ENCODE data around the gene MTHFSD.

The MTHFSD gene

GRCh38 chr16:86517652-86518258, 37.3 kb downstream of the MTHFSD start:
- POLR2A ChIA-PET, result interaction anchor here (1.2 kb wide), 1 partner anchor 265 kb away, joined by 3 read pairs; no protein-coding TSS in a partner anchor
- TF ChIP-seq FOXM1 (IDR thresholded peaks at IDR 0.05; ENCODE audit: borderline replicate concordance) (no peak), HDGF (IDR thresholded peaks at IDR 0.05; ENCODE audit: borderline replicate concordance) (no peak), PKNOX1 (IDR thresholded peaks at IDR 0.05) (no peak), L3MBTL2 (conservative IDR thresholded peaks at IDR 0.05) (no peak), ZNF384 (IDR thresholded peaks at IDR 0.05) (no peak), FOXK2 (IDR thresholded peaks at IDR 0.05) (no peak), ELF4 (IDR thresholded peaks at IDR 0.05) (no peak), CTBP1 (IDR thresholded peaks at IDR 0.05; ENCODE audit: borderline replicate concordance) (no peak), FOXA1 (IDR thresholded peaks at IDR 0.05) (no peak), TARDBP (IDR thresholded peaks at IDR 0.05) (no peak), BHLHE40 (IDR thresholded peaks at IDR 0.05; ENCODE audit: borderline replicate concordance) (no peak), NFRKB (IDR thresholded peaks at IDR 0.05) (no peak), ARNT (IDR thresholded peaks at IDR 0.05) (no peak), SUZ12 (IDR thresholded peaks at IDR 0.05) (no peak)
- DNase-seq (ENCODE audit: extremely low spot score), result peak; percentile 70
- CTCF ChIA-PET, result interaction anchor here (0.8 to 3.5 kb wide), 14 partner anchors 170 to 757 kb away, joined by 3 to 41 read pairs (median 4); no protein-coding TSS in a partner anchor

DNA sequence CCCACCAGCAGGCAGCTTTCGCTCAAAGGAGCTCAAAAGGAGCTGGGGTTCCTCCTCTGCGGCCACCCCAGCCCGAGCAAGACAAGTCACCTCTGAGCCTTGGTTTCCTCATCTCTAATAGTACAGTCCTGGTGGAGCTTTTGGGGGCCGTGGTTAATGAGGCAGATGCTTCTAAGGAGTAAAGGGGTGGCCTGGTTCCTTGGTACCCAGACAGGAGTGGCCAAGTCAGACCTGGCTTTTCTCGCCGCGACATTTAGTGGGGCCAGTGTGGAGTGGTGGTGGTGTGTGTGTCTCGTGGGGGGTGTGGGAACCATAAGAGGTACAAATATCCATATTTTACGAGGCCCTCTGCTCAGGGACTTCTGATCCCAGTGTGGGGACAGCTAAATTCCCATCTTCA, 38.0 kb downstream of the MTHFSD start:
- ChIA-PET CTCF (interaction anchor here (0.6 to 3.5 kb wide), 13 partner anchors 75 to 757 kb away, joined by 3 to 41 read pairs (median 4); no protein-coding TSS in a partner anchor), POLR2A (interaction anchor here (1.2 kb wide), 1 partner anchor 264 kb away, joined by 3 read pairs; no protein-coding TSS in a partner anchor)
- TF ChIP-seq PKNOX1 (IDR thresholded peaks at IDR 0.05) (no peak), FOXA1 (IDR thresholded peaks at IDR 0.05) (no peak), SP1 (IDR thresholded peaks at IDR 0.05) (no peak), L3MBTL2 (conservative IDR thresholded peaks at IDR 0.05) (no peak), FOXK2 (IDR thresholded peaks at IDR 0.05) (no peak), FOXM1 (IDR thresholded peaks at IDR 0.05; ENCODE audit: borderline replicate concordance) (no peak), SUZ12 (IDR thresholded peaks at IDR 0.05) (no peak), HDGF (IDR thresholded peaks at IDR 0.05; ENCODE audit: borderline replicate concordance) (no peak), ELF4 (IDR thresholded peaks at IDR 0.05) (no peak), BHLHE40 (IDR thresholded peaks at IDR 0.05; ENCODE audit: borderline replicate concordance) (no peak), ARNT (IDR thresholded peaks at IDR 0.05) (no peak)
- no peak for DNase-seq (ENCODE audit: extremely low spot score)

DNA sequence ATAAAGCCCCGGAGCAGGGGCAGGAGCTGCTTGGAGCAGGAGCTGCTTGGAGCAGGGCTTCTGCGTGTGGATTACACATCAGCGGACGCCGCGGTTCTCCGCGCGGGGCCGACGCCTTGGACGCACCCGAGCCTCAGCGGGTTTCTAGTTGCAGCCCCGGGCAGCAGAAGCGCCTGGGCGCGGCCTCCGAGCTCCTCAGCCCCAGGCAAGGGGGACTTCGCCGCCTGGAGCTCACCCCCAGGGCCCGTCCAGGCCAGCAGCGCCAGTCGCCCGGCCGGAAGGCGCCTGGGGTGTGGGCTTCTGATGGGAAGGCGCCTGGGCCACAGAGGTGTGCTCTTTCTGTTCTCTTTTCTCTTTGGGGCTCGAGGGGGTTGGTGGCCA, 38.4 kb downstream of the MTHFSD start:
- ChIA-PET CTCF (interaction anchor here (0.6 to 3.5 kb wide), 6 partner anchors 74 to 444 kb away, joined by 3 to 41 read pairs (median 4); no protein-coding TSS in a partner anchor), POLR2A (no interaction called here)
- DNase-seq (ENCODE audit: extremely low spot score), result no peak
- TF ChIP-seq PKNOX1 (IDR thresholded peaks at IDR 0.05) (no peak), SP1 (IDR thresholded peaks at IDR 0.05) (no peak), FOXK2 (IDR thresholded peaks at IDR 0.05) (no peak), ZNF384 (IDR thresholded peaks at IDR 0.05) (no peak), LEF1 (IDR thresholded peaks at IDR 0.05; ENCODE audit: borderline replicate concordance) (no peak), ELF4 (IDR thresholded peaks at IDR 0.05) (no peak), TARDBP (IDR thresholded peaks at IDR 0.05) (no peak), CTBP1 (IDR thresholded peaks at IDR 0.05; ENCODE audit: borderline replicate concordance) (no peak), FOXA1 (IDR thresholded peaks at IDR 0.05) (no peak), BHLHE40 (IDR thresholded peaks at IDR 0.05; ENCODE audit: borderline replicate concordance) (no peak), L3MBTL2 (conservative IDR thresholded peaks at IDR 0.05) (no peak), HDGF (IDR thresholded peaks at IDR 0.05; ENCODE audit: borderline replicate concordance) (no peak), FOXM1 (IDR thresholded peaks at IDR 0.05; ENCODE audit: borderline replicate concordance) (no peak), ARNT (IDR thresholded peaks at IDR 0.05) (no peak), NFRKB (IDR thresholded peaks at IDR 0.05) (no peak), SUZ12 (IDR thresholded peaks at IDR 0.05) (no peak)

DNA sequence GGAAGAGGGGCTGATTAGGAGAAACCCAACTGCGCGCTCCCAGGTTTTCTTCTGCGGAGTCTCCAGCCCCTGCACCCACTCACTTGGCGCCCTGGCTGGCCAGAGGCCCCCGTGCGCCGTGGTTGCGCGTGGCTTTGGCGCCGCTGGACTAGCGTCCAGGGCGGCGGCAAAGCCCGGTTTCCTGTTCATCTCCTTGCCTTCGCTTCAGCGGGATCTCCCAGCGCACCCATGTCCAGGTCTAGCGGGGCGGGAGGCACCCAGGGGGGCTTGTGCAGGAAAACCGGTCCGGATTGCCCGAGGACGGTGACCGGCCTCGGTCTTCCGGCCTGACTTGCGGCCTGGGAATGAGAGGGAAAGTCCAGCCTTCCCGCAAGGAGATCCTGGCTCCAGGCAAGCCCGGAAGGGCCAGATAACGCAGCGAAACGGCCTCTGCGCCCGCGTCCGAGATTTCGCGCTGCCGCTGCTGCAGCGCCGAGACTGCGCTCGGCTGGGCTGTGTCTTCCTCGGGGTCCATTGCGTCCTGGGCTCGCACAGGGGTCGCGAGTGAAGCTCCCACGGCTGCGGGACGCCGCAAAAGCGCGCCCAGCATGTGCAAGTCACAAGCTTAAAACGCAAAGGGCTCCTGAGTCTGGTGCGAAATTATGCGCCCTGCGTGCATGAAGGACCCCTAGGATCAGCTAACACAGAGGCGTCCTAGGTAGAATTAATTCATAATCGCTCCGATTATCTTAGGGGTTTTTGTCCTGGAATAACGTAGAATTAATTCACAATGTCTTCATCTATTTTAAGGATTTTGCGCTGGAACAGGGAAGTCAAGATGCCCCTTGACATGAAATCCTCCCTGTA, 39.0 kb downstream of the MTHFSD start:
- no peak for TF ChIP-seq FOXA1 (IDR thresholded peaks at IDR 0.05)
- no peak for TF ChIP-seq NFRKB (IDR thresholded peaks at IDR 0.05)
- TF ChIP-seq LEF1 (IDR thresholded peaks at IDR 0.05; ENCODE audit: borderline replicate concordance), result no peak
- no peak for DNase-seq (ENCODE audit: extremely low spot score)
- ChIA-PET CTCF (interaction anchor here (0.9 to 3.5 kb wide), 2 partner anchors 196 to 264 kb away, joined by 3 to 41 read pairs; no protein-coding TSS in a partner anchor), POLR2A (no interaction called here)

- TF ChIP-seq SUZ12 (IDR thresholded peaks at IDR 0.05) (no peak), FOXM1 (IDR thresholded peaks at IDR 0.05; ENCODE audit: borderline replicate concordance) (no peak), ELF4 (IDR thresholded peaks at IDR 0.05) (no peak), ARNT (IDR thresholded peaks at IDR 0.05) (no peak), FOXA1 (IDR thresholded peaks at IDR 0.05) (no peak), TARDBP (IDR thresholded peaks at IDR 0.05) (no peak), CTBP1 (IDR thresholded peaks at IDR 0.05; ENCODE audit: borderline replicate concordance) (no peak)
- ChIA-PET CTCF (no interaction called here), POLR2A (no interaction called here)
- DNase-seq (ENCODE audit: extremely low spot score), result no peak
Measured at GRCh38 chr16:86515413-86515776, 39.6 kb downstream of the MTHFSD start.
